ENCODE measurements around the gene PHKA1.

The PHKA1 gene

GRCh38 chrX:72712094-72712755 is 1.9 kb downstream of the PHKA1 start:
- no peak for TF ChIP-seq CTCF (conservative IDR thresholded peaks at IDR 0.05; ENCODE audit: low read depth, low read length)

DNA sequence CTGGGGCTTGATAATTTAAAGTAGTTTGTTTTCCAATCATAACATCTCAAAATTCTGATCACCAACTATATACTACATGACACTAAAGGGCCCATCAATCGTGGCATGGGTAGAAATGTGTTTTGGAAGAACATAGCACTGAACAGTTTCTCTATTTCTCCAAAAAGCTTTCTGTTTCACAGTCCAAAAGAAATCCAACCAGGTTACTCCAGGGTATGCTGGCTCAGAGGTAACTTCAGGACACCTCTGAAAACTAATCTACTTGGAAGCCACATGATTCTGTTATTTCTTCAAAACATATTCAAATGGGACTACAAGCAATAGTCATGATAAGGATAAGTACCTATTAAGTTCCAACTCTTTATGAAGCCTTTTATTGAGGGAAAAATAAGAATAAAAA is 8.3 kb downstream of the PHKA1 start:
- TF ChIP-seq CTCF (conservative IDR thresholded peaks at IDR 0.05; ENCODE audit: low read depth, low read length): no peak
- H3K4me1 ChIP-seq (ENCODE audit: low read depth, poor library complexity, severe bottlenecking): peaks cover 19% of the 10 kb centered on the region
- no peaks in the 10 kb centered on the region for H3K36me3 ChIP-seq (ENCODE audit: insufficient read depth)
- H3K9ac ChIP-seq: no peak overlapping the region
- H3K4me2 ChIP-seq: no peak overlapping the region
- H3K27me3 ChIP-seq (ENCODE audit: insufficient read depth, low read depth): no peaks in the 10 kb centered on the region
- no peaks in the 10 kb centered on the region for H3K79me2 ChIP-seq (ENCODE audit: insufficient read depth, low read depth)
- no peak overlapping the region for H2AFZ ChIP-seq (ENCODE audit: low read depth)
- no peaks in the 10 kb centered on the region for H4K20me1 ChIP-seq (ENCODE audit: insufficient read depth)
- H3K4me3 ChIP-seq (IDR thresholded peaks at IDR 0.05; ENCODE audit: insufficient read depth, low read depth, low read length): no peak overlapping the region
- no peak overlapping the region for H3K27ac ChIP-seq

More at GRCh38 chrX:72712094-72712755, 1.9 kb downstream of the PHKA1 start:
- H3K4me3 ChIP-seq (IDR thresholded peaks at IDR 0.05; ENCODE audit: insufficient read depth, low read depth, low read length): no peak overlapping the region
- H3K4me2 ChIP-seq: peak overlapping the region; percentile 86
- no peaks in the 10 kb centered on the region for H3K27me3 ChIP-seq (ENCODE audit: insufficient read depth, low read depth)
- no peaks in the 10 kb centered on the region for H4K20me1 ChIP-seq (ENCODE audit: insufficient read depth)
- H3K79me2 ChIP-seq (ENCODE audit: insufficient read depth, low read depth): 0 out of 2 replicates have a peak, but pooled peaks cover 7% of the 10 kb centered on the region
- H3K36me3 ChIP-seq (ENCODE audit: insufficient read depth): no peaks in the 10 kb centered on the region
- H2AFZ ChIP-seq (ENCODE audit: low read depth): no peak overlapping the region
- H3K4me1 ChIP-seq (ENCODE audit: low read depth, poor library complexity, severe bottlenecking): peaks cover 11% of the 10 kb centered on the region
- H3K27ac ChIP-seq: peak overlapping the region; percentile 92
- H3K9ac ChIP-seq: peak overlapping the region; percentile 90; the same call in 1 of the 2 replicates

DNA sequence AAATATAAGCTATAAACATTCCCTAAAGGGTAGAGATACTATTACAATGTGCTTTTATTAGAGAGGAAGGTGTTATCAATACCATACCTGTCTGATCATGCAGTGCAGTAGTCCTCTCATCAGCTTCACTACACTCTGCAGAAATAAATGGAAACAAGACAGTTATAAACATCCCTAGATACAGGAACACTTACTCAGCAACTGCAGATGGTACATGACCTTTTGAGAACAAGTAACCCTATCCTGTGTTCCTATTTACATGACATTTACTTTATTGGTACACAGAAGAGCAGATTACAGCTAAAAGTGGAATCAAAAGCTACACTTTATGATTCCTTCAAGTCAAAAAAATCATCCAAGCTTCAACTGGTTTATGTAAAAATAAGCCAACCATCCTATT is 9.0 kb downstream of the PHKA1 start:
- no peak for TF ChIP-seq CTCF (conservative IDR thresholded peaks at IDR 0.05; ENCODE audit: low read depth, low read length)
- Histone ChIP-seq H3K4me2 (no peak overlapping the region), H3K9ac (no peak overlapping the region), H4K20me1 (ENCODE audit: insufficient read depth) (no peaks in the 10 kb centered on the region), H3K4me1 (ENCODE audit: low read depth, poor library complexity, severe bottlenecking) (peaks cover 19% of the 10 kb centered on the region), H3K27ac (no peak overlapping the region), H2AFZ (ENCODE audit: low read depth) (no peak overlapping the region), H3K27me3 (ENCODE audit: insufficient read depth, low read depth) (no peaks in the 10 kb centered on the region), H3K79me2 (ENCODE audit: insufficient read depth, low read depth) (no peaks in the 10 kb centered on the region), H3K4me3 (IDR thresholded peaks at IDR 0.05; ENCODE audit: insufficient read depth, low read depth, low read length) (no peak overlapping the region), H3K36me3 (ENCODE audit: insufficient read depth) (no peaks in the 10 kb centered on the region)

DNA sequence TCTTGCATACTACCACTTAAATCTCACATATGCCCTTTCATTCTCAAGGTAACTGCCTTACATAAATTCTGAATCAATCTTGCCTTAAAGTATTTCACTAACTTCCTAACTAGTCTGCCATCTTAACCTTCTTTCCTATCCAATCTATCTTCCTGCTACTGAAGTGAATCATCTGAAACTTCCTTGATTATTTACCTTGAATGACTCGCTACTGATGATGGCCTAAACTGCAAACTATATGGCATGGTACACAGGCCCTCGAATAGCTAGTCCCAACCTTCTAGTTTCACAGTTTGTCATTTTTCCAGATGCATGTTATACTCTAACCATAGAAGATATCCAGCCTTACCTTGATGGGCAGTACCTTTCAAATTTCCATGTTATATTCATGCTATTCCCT is 19.9 kb downstream of the PHKA1 start:
- Histone ChIP-seq H3K4me2 (no peak overlapping the region), H3K36me3 (ENCODE audit: insufficient read depth) (no peaks in the 10 kb centered on the region), H3K4me3 (IDR thresholded peaks at IDR 0.05; ENCODE audit: insufficient read depth, low read depth, low read length) (no peak overlapping the region), H3K4me1 (ENCODE audit: low read depth, poor library complexity, severe bottlenecking) (no peaks in the 10 kb centered on the region), H4K20me1 (ENCODE audit: insufficient read depth) (no peaks in the 10 kb centered on the region), H3K27ac (no peak overlapping the region), H3K9ac (no peak overlapping the region), H3K27me3 (ENCODE audit: insufficient read depth, low read depth) (no peaks in the 10 kb centered on the region), H3K79me2 (ENCODE audit: insufficient read depth, low read depth) (no peaks in the 10 kb centered on the region), H2AFZ (ENCODE audit: low read depth) (no peak overlapping the region)
- no peak for TF ChIP-seq CTCF (conservative IDR thresholded peaks at IDR 0.05; ENCODE audit: low read depth, low read length)
